Tibial nerve (tissue), 4 donors: Measurements from ENCODE around the gene UGT1A8.

Experiments used
- EP300 ChIP-seq, 2 donors: sonication (generic); formaldehyde crosslinking; IDR thresholded peaks; one replicate each; pipeline ENCODE4 v1.6.1; 2017; ENCODE audit warnings: antibody characterized with exemption in 2 of 2, mild to moderate bottlenecking in 1 of 2
- TF ChIP-seq, protein P1 (sequence below), 5 experiments: fragments of 200-600 bp in 3 of 5; fragments of 450-650 bp in 2 of 5; sonication (generic) in 3 of 5; IDR thresholded peaks; one replicate each; pipeline ENCODE4 v1.5.1; 2016 to 2019; ENCODE audit warnings: antibody characterized with exemption in 5 of 5, mild to moderate bottlenecking in 3 of 5, moderate library complexity in 2 of 5

DNA sequence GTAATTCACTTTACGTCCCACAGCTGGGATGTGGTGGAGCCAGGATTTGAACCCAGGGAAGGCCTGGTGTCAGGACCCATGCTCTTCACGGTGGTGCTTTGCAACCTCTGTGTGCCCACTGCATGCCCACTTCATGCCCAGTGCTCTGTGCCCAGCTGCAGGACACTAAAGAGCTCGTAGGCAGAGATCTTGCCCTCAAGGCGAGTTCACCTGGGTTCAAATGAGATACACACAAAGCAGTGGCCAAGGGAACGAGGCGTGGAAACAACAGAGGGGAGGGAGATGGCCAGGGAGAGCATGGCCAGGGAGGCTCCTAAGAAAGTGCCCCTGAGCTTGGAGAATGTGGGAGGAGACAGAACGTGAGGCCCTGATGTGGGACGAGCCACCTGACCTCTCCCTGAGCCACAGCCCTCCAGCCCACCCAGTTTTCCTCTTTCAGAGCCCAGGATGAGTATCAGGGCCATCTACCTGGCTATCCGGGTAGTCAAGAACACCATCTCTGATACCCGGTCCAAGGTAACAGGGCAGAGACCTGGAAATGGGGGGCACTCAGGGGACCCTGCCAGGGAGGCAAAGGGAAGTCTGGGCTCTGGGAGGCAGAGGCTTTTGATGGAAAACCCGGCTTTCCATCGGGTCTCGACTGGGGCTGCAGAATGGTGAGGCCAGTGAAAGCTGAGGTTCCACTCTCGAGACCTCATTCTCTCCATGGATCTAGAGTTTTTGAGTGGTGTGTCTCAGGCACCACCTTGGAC, 181.1 kb downstream of the UGT1A8 start:
- TF ChIP-seq, protein P1, sequence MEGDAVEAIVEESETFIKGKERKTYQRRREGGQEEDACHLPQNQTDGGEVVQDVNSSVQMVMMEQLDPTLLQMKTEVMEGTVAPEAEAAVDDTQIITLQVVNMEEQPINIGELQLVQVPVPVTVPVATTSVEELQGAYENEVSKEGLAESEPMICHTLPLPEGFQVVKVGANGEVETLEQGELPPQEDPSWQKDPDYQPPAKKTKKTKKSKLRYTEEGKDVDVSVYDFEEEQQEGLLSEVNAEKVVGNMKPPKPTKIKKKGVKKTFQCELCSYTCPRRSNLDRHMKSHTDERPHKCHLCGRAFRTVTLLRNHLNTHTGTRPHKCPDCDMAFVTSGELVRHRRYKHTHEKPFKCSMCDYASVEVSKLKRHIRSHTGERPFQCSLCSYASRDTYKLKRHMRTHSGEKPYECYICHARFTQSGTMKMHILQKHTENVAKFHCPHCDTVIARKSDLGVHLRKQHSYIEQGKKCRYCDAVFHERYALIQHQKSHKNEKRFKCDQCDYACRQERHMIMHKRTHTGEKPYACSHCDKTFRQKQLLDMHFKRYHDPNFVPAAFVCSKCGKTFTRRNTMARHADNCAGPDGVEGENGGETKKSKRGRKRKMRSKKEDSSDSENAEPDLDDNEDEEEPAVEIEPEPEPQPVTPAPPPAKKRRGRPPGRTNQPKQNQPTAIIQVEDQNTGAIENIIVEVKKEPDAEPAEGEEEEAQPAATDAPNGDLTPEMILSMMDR (IDR thresholded peaks at IDR 0.05), result no peak
- no peak for TF ChIP-seq EP300 (IDR thresholded peaks at IDR 0.05)
